HG03469 (cell line): Measurements from ENCODE around the gene ATP2C2.
"Not testable (repeated sequence)": the region's sequence is repeated elsewhere in the genome, so short reads cannot be mapped to it uniquely, and the experiment has no call there.

Experiments
- ATAC-seq: cut with Tn5 transposase; IDR thresholded peaks from one replicate; pipeline ENCODE4 v1.9.1; 2021; ENCODE audit warnings: mild to moderate bottlenecking, moderate library complexity, moderate number of reproducible peaks; ENCODE audit not compliant: unreplicated experiment

The ATP2C2 gene

DNA sequence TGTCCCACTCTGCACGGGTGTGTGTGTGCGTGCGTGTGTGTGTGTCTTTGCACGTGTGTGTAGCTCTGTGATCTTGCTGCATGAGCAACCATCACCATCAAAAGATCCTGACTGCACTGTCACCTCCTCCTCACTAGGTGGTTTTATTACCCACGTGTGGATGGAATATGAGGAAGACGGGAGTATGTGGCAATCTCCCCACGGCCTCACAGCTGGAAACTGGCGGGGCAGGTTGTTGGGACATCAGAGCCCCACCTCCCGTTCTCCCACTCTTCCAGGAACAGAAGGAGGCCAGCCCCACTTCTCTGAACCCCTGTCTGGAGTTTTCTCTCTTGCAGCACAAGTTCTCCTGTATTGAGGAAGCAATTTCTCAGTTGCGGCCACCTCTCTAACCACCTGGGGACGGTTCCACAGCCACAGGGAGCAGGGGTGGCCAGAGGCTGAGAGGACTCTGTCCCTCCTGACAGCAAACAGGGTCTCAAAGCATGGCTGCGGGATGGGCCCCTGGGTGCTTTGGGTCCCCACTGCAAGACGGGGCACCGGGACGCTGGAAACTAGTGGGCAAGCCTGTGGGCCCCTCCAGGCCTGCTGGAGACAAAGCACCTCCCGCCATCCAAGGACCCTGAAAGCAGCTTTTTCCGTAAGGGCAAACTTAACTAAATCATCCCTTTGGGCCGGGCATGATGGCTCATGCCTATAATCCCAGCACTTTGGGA is 27.9 kb upstream of the ATP2C2 start:
- ATAC-seq: no peak

DNA sequence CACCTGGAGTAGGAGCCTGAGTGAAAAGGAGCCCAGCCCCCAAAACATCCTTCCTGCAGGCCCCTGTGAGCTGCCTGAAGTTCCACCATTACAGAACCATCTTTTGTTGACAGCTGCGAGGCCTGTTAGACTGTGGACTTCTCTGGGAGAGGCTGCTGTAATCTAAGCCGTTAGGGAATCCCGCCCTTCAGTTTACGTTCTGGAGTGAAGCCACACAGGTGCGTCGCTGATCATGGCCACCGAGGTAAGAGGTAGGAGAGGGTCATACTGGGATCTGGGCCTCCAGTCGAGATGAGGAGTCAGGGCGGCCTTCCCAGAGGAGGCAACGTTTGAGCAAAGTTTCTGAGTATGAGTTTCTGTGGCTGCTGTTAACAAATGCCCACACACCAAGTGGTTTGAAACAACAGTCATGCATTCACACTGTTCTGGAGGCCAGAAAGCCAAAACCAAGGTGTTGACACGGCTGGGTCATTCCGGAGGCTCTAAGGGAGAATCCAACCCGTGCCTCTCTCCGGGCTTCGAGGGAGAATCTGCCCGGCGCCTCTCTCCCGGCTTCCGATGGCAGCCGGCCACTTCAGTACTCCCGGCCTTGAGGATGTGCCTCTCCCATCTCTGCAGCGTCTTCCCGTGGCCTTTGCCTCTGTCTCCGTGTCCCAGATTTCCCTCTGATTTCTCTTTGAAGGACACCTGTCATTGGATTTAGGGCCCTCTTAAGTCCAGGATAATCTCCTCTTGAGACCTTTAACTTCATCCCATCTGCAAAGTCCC is 26.6 kb upstream of the ATP2C2 start:
- no peak for ATAC-seq

DNA sequence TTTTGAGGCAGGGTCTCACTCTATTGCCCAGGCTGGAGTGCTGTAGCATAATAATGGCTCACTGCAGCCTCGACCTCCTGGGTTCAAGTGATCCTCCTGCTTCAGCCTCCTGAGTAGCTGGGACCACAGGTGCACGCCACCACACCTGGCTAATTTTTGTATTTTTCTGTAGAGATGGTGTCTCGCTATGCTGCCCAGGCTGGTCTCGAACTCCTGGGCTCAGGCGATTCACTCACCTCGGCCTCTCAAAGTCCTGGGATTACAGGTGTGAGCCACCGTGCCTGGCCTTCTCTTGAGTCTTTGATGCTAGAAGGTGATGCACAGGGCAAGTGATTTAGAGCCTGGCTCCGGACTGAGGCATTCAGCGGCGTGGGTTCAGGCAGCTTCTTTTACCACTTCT is 24.5 kb upstream of the ATP2C2 start:
- ATAC-seq: not testable (repeated sequence)

DNA sequence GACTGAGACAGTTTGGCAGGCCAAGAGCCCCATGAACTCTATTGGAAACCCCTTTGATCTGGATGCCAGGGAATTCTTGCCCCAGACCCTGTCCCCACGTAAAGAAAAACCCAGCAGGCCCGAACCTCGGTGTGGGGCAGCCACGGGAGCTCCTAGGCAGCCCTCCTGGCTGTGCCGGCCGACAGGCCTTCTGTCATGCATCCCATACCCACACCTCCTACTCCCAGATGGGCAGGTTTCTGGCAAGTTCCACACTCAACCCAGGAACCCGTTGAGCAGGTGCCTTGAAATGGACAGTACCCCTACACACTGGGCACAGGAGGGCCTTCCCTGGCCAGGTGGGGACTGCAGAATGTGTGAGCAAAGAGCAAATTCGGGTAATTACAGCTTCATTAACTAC is 23.6 kb upstream of the ATP2C2 start:
- ATAC-seq: no peak

DNA sequence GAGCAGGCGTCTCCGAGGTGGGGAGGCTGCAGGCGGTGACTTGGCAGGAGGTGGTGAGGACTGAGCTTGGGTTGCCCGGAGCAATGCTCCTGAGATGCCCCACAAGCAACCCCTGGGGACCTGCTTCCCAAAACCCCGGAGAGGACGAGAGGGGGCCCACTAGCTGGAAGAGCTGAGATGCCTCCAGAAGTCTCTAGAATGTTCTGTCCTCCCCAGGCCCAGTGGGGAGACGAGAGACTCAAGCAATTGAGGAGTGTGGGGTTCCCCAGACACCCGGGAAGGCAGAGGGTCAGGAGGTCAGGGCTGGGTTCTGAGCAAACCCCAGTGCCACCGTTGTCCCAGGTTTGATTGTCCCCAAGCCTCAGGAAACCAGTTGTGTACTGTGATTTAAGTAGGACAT is 21.2 kb upstream of the ATP2C2 start:
- ATAC-seq: no peak

DNA sequence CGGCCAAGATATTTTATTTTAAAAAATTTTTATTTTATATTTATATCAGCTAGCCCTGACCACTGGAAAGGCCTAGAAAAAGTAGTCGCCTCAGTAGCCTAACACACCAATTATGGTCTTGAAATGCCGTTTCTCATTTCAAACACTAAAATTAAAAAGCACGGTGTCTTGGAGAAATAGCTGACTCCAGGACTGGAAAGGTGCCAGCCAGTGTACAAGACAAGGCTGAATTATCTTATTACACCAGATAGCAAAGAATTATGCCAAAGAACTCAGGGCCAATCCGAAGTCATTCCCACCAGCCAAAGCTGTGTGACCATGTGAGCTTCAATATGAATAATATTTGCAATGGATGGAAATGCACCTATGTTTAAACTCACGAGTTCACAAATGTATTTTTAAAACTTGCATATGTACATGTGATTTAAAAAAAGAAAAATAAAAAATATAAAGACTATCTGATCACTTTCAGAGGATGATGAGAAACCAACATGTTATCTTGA is 19.9 kb upstream of the ATP2C2 start:
- no peak for ATAC-seq

DNA sequence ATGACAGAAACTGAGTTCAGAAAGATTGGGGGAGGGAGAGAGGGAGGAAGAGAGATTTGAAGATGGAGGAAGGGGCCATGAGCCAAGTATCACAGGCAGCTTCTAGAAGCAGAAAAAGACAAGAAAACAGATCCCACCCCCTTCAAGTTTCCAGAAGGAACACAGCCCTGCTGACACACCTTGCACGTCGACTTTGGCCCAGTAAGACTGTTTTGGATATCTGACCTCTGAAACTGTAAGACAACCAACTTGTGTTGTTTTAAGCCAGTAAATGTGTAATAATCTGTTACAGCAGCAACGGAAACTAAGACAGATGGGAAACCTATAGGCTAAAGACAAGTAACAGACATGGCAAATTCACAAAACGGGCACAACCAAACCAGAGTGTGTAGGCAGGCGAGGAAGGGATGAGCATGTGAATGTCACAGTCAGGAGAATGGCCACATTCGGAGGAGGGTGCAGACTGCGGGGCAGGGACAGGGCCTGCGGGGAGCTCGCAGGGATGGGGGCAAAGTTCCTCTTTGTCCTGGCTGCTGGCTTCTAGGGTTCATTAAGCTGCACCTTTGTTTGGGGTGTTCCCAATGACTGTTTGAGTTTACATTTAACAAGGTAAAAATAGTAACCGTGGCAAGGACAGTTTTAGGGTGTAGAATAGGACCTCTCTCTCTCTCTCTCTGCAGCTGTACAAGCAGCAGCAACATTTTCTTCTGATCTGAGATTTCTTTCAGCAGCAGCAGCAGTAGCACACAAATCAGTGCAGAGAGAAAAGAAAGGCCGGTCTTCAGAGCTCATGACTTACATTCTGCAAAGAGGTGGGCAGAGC is 18.3 kb upstream of the ATP2C2 start:
- ATAC-seq: no peak

DNA sequence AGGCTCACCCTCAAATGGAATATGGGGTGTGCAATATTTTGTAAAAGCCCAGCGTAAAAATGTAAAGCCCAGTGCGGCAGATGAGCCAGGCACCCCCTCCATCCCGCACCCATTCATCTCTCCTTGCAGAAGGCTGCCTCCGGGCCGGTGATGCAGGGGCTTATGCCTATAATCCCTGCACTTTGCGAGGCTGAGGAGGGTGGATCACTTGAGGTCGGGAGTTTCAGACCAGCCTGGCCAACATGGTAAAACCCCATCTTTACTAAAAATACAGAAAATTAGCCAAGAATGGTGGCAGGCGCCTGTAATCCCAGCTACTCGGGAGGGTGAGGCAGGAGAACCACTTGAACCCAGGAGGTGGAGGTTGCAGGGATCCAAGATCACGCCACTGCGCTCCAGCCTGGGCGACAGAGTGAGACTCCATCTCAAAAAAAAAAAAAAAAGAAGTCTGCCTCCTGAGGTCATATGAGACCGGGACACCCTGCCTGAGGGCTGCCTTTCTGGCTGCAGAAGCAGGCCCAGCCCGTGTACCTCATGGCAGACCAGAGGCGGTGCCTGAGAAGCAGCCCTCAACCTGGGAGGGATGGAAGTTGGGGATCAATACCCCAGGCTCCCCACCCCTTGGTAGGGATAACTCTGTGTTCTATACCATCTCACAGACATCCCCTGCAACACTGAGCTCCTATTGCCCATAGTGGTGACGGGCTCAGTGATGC is 17.5 kb upstream of the ATP2C2 start:
- no peak for ATAC-seq

DNA sequence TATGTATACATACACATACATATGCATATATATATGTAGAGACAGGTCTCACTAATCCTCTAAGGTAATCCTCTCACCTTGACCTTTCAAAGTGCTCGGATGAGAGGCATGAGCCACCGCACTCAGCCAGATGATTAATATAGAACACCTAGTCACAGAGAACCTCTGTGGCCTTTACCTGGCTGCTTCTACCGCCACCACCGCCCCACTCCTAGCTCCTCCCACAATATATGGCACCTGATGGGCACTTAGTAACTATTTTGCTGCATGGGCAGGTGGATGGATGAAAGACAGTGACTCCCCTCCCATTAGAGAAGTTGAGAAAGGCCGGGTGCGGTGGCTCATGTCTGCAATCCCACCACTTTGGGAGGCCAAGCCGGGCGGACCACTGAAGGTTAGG is 16.7 kb upstream of the ATP2C2 start:
- no peak for ATAC-seq

DNA sequence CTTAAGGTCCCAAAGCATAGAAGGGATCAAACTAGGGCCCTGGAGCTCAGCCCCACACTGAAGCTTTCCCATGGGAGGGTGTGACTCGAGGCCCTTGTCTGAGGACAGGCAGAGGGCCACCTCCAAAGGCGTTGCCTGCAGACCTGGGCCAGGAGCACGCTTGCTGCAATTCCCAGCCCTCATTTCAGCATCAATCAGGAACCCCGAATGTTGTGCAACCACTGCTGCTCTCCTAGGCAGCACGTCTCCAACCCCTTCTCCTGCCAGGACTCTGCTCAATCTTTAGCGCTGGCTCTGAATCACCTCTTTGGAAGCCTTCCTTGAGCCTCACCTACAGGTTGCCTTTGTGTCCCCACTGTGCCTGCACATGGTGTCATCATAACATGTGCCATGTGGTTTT is 14.0 kb upstream of the ATP2C2 start:
- no peak for ATAC-seq

DNA sequence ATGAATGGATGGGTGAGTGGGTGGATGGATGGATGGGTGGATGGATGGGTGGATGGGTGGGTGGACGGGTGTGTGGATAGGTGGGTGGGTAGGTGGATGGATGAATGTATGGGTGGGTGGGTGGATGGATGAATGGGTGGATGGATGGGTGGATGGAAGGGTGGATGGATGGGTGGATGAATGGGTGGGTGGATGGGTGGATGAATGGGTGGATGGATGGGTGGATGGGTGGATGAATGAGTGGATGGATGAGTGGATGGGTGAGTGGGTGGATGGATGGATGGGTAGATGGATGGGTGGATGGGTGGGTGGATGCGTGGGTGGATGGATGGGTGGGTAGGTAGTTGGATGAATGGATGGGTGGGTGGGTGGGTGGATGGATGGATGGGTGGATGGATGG is 13.2 kb upstream of the ATP2C2 start:
- ATAC-seq: no peak

DNA sequence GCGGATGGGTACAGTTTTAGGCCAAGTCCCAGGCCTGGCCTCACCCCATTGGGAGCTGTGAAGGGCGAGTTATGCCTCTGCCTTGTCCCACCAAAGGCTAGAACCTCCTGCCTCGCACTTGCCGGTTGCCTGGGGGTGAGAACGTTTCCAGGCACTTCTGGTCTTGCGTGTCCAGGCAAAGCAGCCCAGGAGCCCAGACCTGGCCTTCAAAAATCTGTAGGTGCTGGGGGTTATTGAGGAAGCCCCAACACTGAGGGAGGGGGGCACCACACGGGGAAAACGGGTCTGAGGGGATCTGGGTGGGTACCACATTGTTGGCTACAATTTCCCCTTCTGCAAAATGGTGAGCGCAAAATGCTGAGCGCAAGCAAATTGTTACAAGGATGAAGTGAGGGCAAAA is 12.2 kb upstream of the ATP2C2 start:
- ATAC-seq: no peak

DNA sequence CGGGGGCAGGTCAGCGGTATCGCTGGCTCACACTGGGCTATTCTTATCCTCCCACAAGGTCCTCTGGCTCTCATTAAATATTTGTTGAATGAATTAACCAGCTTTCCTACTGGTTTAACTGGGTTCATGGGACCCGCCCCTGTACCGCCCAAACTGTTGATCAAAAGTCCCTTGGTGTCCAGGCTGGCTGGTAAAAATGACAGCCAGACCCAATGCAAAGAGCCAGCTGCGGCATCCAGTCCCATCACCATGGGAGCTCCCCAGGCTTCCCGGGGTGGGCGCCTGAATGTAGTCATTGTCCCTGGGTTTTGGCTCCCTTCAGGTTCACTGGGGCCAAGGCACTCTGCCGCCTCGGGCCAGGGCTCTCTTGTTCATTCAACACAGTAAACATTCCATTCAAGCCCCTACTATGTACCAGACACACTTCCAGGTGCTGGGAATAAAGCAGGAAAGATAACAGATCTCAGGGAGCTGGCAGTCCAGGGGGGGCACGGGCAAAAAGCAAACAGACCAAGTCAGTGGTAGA is 11.7 kb upstream of the ATP2C2 start:
- ATAC-seq: no peak

DNA sequence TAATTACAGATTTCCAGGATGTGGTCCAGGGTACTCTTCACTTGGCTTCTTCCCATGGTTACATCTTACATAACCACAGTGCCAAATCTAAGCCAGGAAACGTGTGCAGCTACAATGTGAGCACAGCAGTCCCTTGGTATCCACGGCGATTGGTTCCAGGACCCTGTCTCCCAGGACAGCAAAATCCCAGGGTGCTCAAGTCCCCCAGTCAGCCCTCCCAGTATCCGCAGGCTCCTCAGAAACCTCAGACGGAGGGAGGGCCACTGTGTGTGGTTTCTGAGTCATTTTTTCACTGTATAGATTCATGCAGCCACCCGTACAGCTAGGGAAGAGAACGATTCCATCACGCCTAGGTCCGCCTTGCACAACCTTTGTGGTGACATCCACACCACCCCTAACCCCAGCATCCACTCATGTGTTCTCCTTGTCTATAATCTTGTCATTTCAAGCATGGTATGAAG is 11.1 kb upstream of the ATP2C2 start:
- no peak for ATAC-seq

DNA sequence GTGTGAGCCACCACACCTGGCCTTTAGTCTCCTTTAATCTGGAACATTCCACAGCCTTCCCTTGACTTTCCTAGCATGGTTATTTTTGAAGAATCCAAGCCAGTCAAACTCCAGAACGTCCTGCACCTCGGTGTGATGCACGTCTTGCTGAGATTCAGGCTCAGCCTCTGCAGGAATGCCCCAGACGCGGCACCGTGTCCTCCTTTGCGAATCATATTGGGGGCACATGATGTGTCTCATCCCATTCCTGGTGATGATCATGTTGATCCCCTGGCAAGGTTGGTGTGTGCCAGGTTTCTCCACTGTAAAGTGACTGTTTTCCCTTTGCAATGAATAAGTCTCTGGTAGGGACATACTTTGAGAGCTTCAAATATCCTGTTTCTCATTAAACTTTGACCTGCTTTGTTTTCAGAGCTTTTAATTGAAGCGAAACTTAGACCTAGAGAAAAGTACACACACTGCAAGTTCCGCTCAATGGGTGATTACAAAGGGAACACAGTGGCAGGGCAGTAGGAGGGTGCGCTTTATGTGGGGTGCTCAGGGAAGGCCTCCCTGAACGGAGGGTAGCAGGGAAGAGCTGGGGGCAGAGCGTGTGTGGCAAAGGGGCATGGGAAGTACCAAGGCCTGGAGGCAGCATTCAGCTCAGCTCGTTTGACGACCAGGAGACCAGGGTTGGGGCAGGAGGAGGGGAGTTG is 9.6 kb upstream of the ATP2C2 start:
- ATAC-seq: no peak

DNA sequence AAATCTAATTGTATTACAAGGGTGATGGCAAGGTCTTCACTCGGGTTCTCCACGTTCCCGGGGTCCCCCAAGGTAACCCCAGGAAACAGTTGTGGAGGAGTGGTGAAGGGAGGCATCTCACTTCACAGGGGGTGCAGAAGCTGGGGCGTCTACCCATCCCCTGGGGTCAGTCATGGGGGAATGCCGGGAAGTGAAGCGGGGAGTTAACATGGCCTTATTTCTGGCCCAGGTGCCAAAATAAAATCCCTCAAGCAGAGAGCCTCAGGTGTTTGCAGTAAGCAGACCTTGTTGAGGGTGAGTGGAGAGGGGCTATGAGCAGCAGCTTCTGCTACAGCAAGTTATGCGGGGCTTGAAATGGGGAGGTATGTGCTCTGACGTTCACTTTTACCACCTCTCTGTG is 9.0 kb upstream of the ATP2C2 start:
- no peak for ATAC-seq

DNA sequence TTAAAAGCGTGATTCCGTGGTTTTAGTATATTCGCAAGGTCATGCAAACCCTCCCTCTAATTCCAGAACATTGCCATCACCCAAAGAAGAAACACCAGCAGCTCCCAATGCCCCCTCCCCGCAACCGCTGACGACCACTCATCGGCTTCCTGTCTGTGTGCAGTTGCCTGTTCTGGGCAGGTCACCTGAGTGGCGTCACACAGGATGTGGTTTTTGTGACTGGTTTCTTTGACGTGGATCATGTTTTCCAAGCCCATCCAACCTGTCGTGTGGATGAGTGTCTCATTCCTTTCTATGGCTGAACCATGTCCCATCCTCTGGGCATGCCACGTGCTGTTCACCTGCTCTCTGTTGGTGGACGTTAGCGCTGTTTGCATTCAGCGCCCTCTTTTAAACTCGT is 8.2 kb upstream of the ATP2C2 start:
- no peak for ATAC-seq

DNA sequence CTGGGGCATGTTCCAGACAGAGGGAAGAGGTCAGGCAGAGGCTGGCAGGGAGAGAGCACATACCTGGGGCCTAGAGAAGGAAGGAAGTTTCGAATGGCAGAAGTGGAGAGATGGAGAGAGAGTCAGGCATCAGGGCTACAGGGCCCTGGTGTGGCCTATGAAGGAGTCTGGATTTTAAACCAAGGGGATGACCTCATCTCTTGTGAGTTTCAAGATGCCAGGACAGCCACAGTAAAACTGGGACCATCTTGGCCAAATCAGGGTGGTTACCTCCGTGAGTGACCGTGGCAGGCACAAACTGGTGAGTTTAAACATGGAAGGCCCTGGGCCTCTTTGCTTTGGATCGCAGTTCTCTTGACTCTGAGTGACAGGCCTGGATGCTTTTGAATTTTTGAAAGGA is 7.6 kb upstream of the ATP2C2 start:
- ATAC-seq: no peak

DNA sequence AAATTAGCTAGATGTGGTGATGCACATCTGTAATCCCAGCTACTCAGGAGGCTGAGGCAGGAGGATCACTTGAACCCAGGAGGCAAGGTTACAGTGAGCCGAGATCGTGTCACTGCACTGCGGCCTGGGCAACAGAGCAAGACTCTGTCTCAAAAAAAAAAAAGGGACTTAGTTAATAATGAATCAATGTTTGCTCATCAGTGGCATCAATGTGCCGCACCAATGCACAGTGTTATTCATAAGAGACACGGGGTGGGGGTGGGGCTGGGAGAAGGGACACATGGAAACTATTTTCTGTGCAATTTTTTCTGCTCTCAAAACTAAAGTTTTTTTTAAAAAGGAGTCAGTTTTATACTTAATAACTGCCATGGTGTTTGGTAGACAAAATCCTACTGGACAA is 6.8 kb upstream of the ATP2C2 start:
- no peak for ATAC-seq

DNA sequence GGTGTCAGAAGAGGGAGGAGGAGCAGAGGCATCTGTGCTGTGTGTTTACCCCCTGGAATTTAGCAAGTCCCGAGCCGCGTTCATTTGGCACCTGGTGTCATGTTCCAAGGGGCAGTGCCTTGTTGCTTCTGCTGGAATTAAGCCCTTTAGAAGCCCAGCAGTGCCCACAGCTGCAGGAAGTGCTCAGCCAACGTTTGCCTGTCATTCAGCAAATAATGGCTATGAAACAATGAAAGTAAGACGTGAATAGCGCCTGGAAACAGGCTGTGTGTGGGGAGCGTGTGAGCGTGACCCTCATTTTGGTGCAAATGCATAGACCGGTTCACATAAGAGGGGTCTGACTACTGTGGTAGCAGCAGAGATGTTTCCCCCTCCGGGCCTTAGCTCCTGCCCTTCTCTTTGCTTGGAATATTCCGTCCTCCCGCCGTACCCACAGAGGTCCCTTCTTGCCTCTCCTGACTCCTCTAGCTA is 5.8 kb upstream of the ATP2C2 start:
- ATAC-seq: no peak
